Spleen (tissue), 11 donors: Measurements from ENCODE around the gene ABHD5. TPM values are rescaled to one million over a fixed set of nuclear protein-coding genes. Genes with fewer than 3 reads are reported as not detected.

Experiments used
- DNase-seq: peaks from one replicate; pipeline ENCODE4 v3.0.0-alpha.2; 2020
- H3K27ac ChIP-seq, 8 donors: fragments of 200-600 bp; sonication (generic) in 7 of 8; 1 replicate in 4 of 8; 2 replicates in 4 of 8; pipeline versions ENCODE4 v1.5.0 to v1.8.0; 2016 to 2021; ENCODE audit warnings: inconsistent platforms in 4 of 8, mild to moderate bottlenecking in 4 of 8, moderate library complexity in 1 of 8
- H3K27me3 ChIP-seq, 7 donors: fragments of 200-600 bp; sonication (generic) in 6 of 7; replicated peaks in 1 of 7; 1 replicate in 4 of 7; 2 replicates in 3 of 7; pipeline versions ENCODE4 v1.5.0 to v1.8.0; 2016 to 2021; ENCODE audit warnings: inconsistent platforms in 3 of 7, mild to moderate bottlenecking in 1 of 7
- H3K36me3 ChIP-seq, 6 donors: fragments of 200-600 bp; sonication (generic) in 5 of 6; 1 replicate in 4 of 6; 2 replicates in 2 of 6; pipeline versions ENCODE4 v1.5.0 to v1.8.0; 2016 to 2021; ENCODE audit warnings: inconsistent platforms in 2 of 6
- H3K4me1 ChIP-seq, 6 donors: fragments of 200-600 bp; sonication (generic) in 5 of 6; 1 replicate in 3 of 6; 2 replicates in 3 of 6; pipeline versions ENCODE4 v1.5.0 to v1.8.0; 2016 to 2021; ENCODE audit warnings: inconsistent platforms in 3 of 6
- H3K4me3 ChIP-seq, 8 donors: fragments of 200-600 bp; sonication (generic) in 7 of 8; 1 replicate in 4 of 8; 2 replicates in 4 of 8; pipeline versions ENCODE4 v1.5.0 to v1.8.0; 2016 to 2021; ENCODE audit warnings: inconsistent platforms in 4 of 8, mild to moderate bottlenecking in 4 of 8, moderate library complexity in 2 of 8
- H3K9me3 ChIP-seq, 8 donors: fragments of 200-600 bp; sonication (generic) in 7 of 8; 1 replicate in 4 of 8; 2 replicates in 4 of 8; pipeline versions ENCODE4 v1.5.0 to v1.8.0; 2016 to 2021; ENCODE audit warnings: inconsistent platforms in 4 of 8
- CTCF ChIP-seq, 11 experiments: fragments of 200-600 bp in 7 of 11; fragments of 450-650 bp in 4 of 11; sonication (generic) in 4 of 11; IDR thresholded peaks in 8 of 11; conservative IDR thresholded peaks in 3 of 11; 1 replicate in 7 of 11; 2 replicates in 4 of 11; pipeline versions ENCODE4 v1.4.0 to v1.8.0; 2016 to 2021; ENCODE audit warnings: antibody characterized with exemption in 11 of 11, inconsistent platforms in 4 of 11, mild to moderate bottlenecking in 1 of 11
- POLR2A ChIP-seq, 3 donors: fragments of 450-650 bp; IDR thresholded peaks; one replicate each; pipeline ENCODE4 v1.5.1; 2017; ENCODE audit warnings: antibody characterized with exemption in 3 of 3, mild to moderate bottlenecking in 1 of 3
- POLR2AphosphoS5 ChIP-seq, 3 donors: sonication (generic); formaldehyde crosslinking; IDR thresholded peaks; one replicate each; pipeline ENCODE4 v1.5.1; 2017; ENCODE audit warnings: antibody characterized with exemption in 3 of 3
- WGBS, 5 donors: extraction: QIAGEN DNeasy Blood & Tissue Kit in 3 of 5; methylation state at CpG; one replicate each; pipeline versions ENCODE4 v1.1.5 to v1.1.7; 2013 to 2018; 5-methylcytosine and 5-hydroxymethylcytosine counted together
- intact Hi-C: fragments of 100-400 bp; cut with DNase I; formaldehyde crosslinking; loops from one replicate; pipeline ENCODE4 v1.15.0; 2023; ENCODE audit warnings: low total_unique reads
- polyA plus RNA-seq, 3 donors: library from polyadenylated mRNA; stranded (reverse); fragments of 200-250 nt; gene quantifications; one replicate each; pipeline ENCODE4 v1.2.1, GENCODE V29; 2013
- total RNA-seq, 7 donors: library from RNA; depleted of rRNA in 3 of 7; stranded (reverse); fragments of >200 nt in 3 of 7; fragmentation: NEBNext Ultra II Directional in 4 of 7; extraction: Animal tissue kit (Norgen Biotek cat#: 25700) in 4 of 7; gene quantifications; one replicate each; pipeline versions ENCODE4 v1.1.0 to v1.2.1, GENCODE V29; 2016 to 2021
- donor health status: healthy with polysubstance abuse.
- donor health status: DM: no; HTN: no; CAD: no; lungs with moderate emphysema.
- donor health status: DM: no; HTN: no; CAD: no.
- donor health status: Bipolar disorder and iron deficiency.
- donor health status: healthy.
- donor health status: DM: no; HTN: no; CAD: no.
- donor health status: DM: yes; HTN: yes; CAD: no.

The ABHD5 gene
- total and polyA plus RNA-seq, 10 donors: 2.6 to 44.8 (median 23.1) TPM

DNA sequence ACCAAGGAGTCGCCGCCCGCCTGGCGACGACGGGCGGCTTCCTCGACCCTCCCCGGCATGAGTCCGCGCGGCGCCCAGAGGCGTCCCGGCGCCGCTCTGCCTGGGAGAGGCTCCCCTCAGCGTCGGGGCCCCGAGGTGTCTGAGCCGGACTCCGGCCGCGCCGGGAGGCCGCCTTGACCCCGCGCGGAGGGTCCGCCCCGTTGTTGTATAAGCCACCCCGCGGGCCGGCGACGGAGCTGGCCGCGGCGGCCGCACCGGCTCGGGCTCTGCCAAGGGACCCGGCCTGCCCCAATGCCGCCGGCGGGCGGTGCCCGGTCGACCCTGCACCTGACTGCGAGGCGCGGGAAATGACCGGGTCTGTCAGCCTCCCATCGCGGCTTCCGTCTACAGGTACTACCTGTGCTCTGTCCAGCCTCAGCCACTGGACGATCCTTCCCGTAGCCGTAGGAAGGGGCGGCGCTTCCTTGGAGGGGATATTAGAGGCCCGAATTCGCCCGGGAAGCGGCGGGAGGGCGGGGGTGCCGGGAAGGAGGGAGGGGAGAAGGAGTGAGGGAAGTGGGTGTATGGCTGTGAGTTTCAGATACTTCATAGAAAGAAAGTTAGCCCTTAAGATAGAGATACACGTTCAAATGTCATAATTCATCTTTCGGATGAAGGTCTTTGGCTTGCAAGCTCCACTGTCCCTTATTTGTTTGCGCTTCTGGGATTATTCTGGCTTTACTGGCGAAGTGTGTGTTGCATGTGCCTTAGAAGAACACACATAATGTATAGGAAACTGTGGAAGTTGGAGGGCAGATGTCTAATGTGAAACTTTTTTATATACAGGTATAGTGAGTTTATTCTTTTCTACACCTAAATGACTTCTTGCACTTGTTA, 620 bp downstream of the ABHD5 start:
- no peaks in the 10 kb centered on the region for H3K9me3 ChIP-seq
- peak; percentile 93 for DNase-seq
- H3K4me3 ChIP-seq: peak overlapping the region; percentile 62 to 92 (median 72)
- intact Hi-C loops: loop anchor here (5.0 kb wide), 1 partner anchor 69 kb away; the partner anchor contains the start of gene ANO10
- H3K27ac ChIP-seq: peak overlapping the region; percentile 61 to 99 (median 96)
- WGBS, 5 donors: 0 to 2% (median 1%) methylated on average over 24 to 72 of the region's 72 CpGs
- TF ChIP-seq POLR2AphosphoS5 (IDR thresholded peaks at IDR 0.05): no peak
- TF ChIP-seq POLR2A (IDR thresholded peaks at IDR 0.05): no peak
- peak in 1 of 11 experiments; percentile 6 for TF ChIP-seq CTCF (IDR thresholded peaks at IDR 0.05 in 8 of 11, conservative IDR thresholded peaks at IDR 0.05 in 3 of 11)
- peaks cover 8 to 60% (median 24%) of the 10 kb centered on the region in 6 donors for H3K4me1 ChIP-seq
- no peaks in the 10 kb centered on the region for H3K36me3 ChIP-seq
- no peaks in the 10 kb centered on the region for H3K27me3 ChIP-seq

DNA sequence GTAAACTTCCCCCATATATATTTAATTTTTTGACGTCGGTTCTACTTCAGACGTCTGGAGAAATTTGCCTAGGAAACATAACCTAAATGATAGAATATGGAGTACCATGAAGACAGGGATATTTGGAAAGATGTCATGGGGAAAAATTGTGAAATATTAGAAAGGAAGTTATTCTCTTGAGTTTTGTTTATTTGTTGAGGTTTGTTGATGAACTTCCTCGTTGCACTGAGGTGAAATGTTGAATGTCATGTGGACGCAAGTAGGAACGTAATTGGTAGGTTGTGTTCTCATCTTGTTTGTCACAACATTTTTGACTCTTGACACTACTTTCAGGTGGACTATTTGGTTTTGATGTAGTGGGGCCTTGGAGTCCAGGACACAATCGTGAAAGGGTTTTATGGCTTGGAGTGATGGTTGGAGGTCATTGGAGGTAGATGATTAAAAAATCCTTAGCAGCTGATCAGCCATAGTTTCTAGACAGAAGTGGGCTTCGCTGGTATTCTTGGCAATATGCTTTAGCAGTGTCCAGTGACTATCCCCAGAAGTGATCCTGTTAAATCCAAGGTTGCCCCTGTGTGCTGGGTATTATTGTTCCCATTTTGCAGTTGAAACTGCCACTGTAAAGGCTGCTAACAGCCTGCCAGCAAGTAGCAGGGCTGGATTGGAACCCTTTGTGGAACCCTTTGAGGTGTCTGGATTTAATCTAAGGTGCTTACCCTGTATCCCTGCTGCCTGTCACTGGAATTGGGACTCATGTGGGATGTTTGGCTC, 1.5 kb downstream of the ABHD5 start:
- Histone ChIP-seq H3K27ac (peak overlapping the region in 7 of 8 donors; percentile 95 to 99 (median 96)), H3K36me3 (no peaks in the 10 kb centered on the region), H3K27me3 (no peaks in the 10 kb centered on the region), H3K4me1 (peaks cover 8 to 68% (median 24%) of the 10 kb centered on the region in 6 donors), H3K4me3 (peak overlapping the region in 6 of 8 donors; percentile 62 to 92 (median 78)), H3K9me3 (no peaks in the 10 kb centered on the region)
- no peak for DNase-seq
- WGBS, 5 donors: 58 to 76% (median 69%) methylated on average over 8 of the region's 8 CpGs
- no peak for TF ChIP-seq CTCF (IDR thresholded peaks at IDR 0.05 in 8 of 11, conservative IDR thresholded peaks at IDR 0.05 in 3 of 11)
- no peak for TF ChIP-seq POLR2AphosphoS5 (IDR thresholded peaks at IDR 0.05)
- no peak for TF ChIP-seq POLR2A (IDR thresholded peaks at IDR 0.05)
- intact Hi-C loops: loop anchor here (5.0 kb wide), 1 partner anchor 70 kb away; the partner anchor contains the start of gene ANO10

DNA sequence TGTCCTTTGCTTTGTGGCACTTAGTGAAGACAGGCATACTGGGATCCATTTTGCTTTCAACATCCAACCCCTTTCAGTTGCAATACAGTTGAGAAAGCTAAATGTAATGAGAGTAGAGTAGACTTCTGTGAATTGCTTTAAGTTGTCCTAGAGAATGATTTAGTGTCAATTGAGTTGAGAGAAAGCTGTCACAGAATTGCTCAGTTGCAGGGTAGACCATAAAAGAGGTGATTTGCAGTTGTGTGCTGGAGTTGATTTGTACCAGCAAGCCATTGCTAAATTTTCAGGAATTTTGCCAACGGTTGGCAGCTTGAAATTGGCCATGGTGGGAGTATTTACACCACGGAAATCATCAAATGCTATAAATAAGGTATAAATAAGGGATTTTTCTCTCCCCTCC, 2.2 kb downstream of the ABHD5 start:
- DNase-seq: no peak
- Histone ChIP-seq H3K4me1 (peaks cover 8 to 71% (median 24%) of the 10 kb centered on the region in 6 donors), H3K27ac (peak overlapping the region in 7 of 8 donors; percentile 1 to 99 (median 96)), H3K27me3 (no peaks in the 10 kb centered on the region), H3K4me3 (peak overlapping the region in 1 of 8 donors; percentile 91), H3K9me3 (no peaks in the 10 kb centered on the region), H3K36me3 (no peaks in the 10 kb centered on the region)
- TF ChIP-seq POLR2AphosphoS5 (IDR thresholded peaks at IDR 0.05) (no peak), POLR2A (IDR thresholded peaks at IDR 0.05) (no peak), CTCF (IDR thresholded peaks at IDR 0.05 in 8 of 11, conservative IDR thresholded peaks at IDR 0.05 in 3 of 11) (no peak)
- intact Hi-C loops: loop anchor here (5.0 kb wide), 1 partner anchor 71 kb away; the partner anchor contains the start of gene ANO10
- WGBS, 5 donors: 73 to 84% (median 79%) methylated on average over 2 of the region's 2 CpGs
